Stimulated activated memory B cell treated with anti-CD40 and anti-IgM and Interleukin-4, amounts not matched to agents 10 μg/mL and 1 μg/mL and 100 μg/mL, for 72 hours (primary cell): ENCODE data around the gene NTSR2.
A peak's percentile ranks its signal among the peaks of the same experiment; 100 is the strongest.

Source experiments
- ATAC-seq: fragments of 150-1000 bp; cut with Tn5 transposase; 2 replicates; pipeline ENCODE4 v1.10.0; 2021
- H3K27ac Mint-ChIP-seq: one replicate; pipeline ENCODE4 v1.8.0; 2022; ENCODE audit warnings: mild to moderate bottlenecking, mixed read lengths
- H3K27me3 Mint-ChIP-seq: one replicate; pipeline ENCODE4 v1.8.0; 2022; ENCODE audit warnings: mixed read lengths
- H3K36me3 Mint-ChIP-seq: one replicate; pipeline ENCODE4 v1.8.0; 2022; ENCODE audit warnings: mixed read lengths
- H3K4me1 Mint-ChIP-seq: one replicate; pipeline ENCODE4 v1.8.0; 2022; ENCODE audit warnings: mixed read lengths
- H3K4me3 Mint-ChIP-seq: one replicate; pipeline ENCODE4 v1.8.0; 2022; ENCODE audit warnings: mild to moderate bottlenecking, moderate library complexity, mixed read lengths
- H3K9me3 Mint-ChIP-seq: one replicate; pipeline ENCODE4 v1.8.0; 2022; ENCODE audit warnings: mixed read lengths

NTSR2 gene

DNA sequence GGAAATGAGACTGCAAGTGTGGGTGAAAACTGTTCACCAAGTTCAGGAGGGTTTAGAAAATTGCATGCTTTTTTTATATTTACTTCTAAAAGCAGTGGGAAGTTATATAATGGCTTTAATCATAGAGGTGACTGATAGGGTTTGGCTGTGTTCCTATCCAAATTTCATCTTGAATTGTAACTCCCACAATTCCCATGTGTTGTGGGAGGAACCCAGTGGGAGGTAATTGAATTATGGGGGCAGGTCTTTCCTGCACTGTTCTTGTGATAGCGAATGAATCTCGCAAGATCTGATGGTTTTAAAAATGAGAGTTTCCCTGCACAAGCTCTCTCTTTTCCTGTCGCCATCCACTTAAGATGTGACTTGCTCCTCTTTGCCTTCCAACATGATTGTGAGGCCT lies 35.7 kb upstream of the NTSR2 start:
- ATAC-seq = no peak
- peaks cover 3% of the 10 kb centered on the region for H3K9me3 Mint-ChIP-seq
- H3K27me3 Mint-ChIP-seq = no peaks in the 10 kb centered on the region
- H3K4me3 Mint-ChIP-seq = no peak overlapping the region
- H3K4me1 Mint-ChIP-seq = no peaks in the 10 kb centered on the region
- no peak overlapping the region for H3K27ac Mint-ChIP-seq
- H3K36me3 Mint-ChIP-seq = no peaks in the 10 kb centered on the region

DNA sequence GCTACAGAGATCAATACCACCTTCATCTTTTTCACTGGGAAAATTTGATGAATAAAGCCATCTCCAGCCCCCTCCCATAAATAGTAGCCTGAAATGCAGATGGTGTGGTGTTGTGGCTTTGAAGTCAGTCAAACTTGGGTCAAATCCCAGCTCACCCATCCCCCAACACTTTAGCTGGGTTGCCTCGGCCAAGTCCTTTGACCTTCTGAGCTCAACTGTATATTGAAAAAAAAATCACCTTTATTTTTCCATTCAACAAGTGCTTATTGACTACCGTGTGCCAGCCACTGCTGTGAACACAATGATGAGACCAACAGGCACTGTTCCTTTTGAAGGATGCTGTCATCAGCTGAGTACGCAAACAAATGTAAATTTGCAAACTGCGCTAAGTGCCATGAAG lies 35.1 kb upstream of the NTSR2 start:
- Mint-ChIP-seq H3K4me3 (no peak overlapping the region), H3K27ac (no peak overlapping the region), H3K9me3 (peaks cover 3% of the 10 kb centered on the region), H3K36me3 (no peaks in the 10 kb centered on the region), H3K4me1 (no peaks in the 10 kb centered on the region), H3K27me3 (no peaks in the 10 kb centered on the region)
- ATAC-seq = no peak

DNA sequence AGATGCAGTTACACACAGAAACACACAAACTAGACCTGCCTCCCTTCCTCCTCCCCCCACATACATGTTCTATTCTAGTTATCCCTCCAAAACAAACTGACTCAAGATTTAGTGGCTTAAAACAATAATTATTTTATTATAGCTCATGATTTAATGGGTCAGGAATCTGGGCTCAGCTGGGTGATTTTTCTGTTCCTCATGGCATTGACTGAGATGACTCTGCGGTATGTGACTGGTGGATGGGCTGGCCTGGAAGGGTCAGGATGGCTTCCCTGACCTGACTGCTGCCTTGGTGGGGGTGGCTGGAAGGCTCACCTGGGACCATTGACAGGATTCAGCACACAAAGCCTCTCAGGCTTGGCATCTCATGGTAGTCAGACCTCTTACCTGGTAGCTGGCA lies 33.7 kb upstream of the NTSR2 start:
- Mint-ChIP-seq H3K27me3 (no peaks in the 10 kb centered on the region), H3K4me1 (no peaks in the 10 kb centered on the region), H3K9me3 (peaks cover 3% of the 10 kb centered on the region), H3K36me3 (no peaks in the 10 kb centered on the region), H3K4me3 (no peak overlapping the region), H3K27ac (no peak overlapping the region)
- no peak for ATAC-seq

DNA sequence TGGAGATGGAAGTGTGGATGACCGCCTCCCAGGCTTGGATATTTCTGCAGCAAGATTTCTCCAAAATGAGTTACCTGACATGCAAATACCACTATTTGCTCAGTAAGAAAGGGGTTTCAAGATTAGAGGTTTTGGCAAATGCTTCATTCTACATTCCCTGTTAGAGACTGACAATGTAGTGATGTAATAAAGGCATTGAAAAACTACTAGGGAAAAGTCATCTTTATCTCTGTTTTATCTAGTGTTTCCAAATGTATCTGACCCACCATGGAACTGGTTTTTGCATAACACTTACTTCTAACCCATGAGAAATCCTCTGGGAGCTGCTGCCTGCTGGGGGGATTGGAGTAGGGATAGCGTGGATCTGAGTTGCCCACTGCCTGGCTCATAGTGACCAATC lies 33.0 kb upstream of the NTSR2 start:
- Mint-ChIP-seq H3K36me3 (no peaks in the 10 kb centered on the region), H3K9me3 (peaks cover 3% of the 10 kb centered on the region), H3K4me1 (no peaks in the 10 kb centered on the region), H3K27me3 (no peaks in the 10 kb centered on the region), H3K27ac (no peak overlapping the region), H3K4me3 (no peak overlapping the region)
- ATAC-seq = no peak

DNA sequence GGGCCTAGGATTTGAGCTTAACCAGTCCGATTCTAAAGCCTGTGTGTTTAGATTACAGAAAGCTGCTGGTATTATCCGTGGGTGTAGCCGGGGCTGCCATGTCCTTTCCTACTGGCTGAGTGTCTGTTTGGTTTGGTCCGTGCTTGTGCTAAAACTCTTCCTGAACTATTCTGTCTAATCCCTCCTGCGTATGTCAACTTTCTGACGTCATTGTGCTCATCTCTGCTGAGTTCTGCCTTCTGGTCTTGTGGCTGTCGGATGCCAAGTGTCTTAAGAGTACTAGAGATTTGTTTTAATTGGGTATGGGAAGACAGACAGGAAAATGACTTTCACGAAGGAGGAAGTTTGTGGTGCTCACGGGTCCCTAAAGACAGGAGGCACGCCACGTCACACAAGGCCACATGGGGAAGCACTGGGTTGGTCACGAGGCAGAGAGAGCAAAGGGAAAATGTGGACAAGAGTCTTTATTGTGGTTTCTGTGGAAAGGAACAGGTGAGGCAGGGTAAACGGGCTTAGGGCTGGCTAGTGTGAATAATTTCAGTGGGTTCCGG lies 31.8 kb upstream of the NTSR2 start:
- Mint-ChIP-seq H3K27me3 (no peaks in the 10 kb centered on the region), H3K27ac (no peak overlapping the region), H3K4me1 (no peaks in the 10 kb centered on the region), H3K36me3 (no peaks in the 10 kb centered on the region), H3K4me3 (no peak overlapping the region), H3K9me3 (peaks cover 3% of the 10 kb centered on the region)
- ATAC-seq = peak; percentile 72

DNA sequence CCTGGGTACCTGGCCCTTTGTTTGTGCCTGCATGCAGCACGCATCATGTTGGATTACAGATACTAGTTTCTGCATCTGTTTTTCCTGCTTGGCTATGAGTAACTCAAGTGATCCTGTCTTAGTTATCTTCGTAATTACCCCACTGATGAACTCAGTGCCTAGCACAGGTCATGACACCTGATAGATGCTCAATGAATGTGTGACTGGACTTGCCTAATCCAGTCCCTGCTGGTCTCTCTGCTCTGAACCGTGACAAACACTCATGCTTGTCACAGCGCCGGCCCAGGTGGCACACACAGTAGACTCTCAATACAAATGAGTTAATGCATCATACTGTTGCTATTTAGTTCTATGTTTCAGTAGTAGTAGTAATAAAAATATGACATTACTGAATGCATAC lies 31.2 kb upstream of the NTSR2 start:
- Mint-ChIP-seq H3K4me1 (no peaks in the 10 kb centered on the region), H3K27ac (no peak overlapping the region), H3K27me3 (no peaks in the 10 kb centered on the region), H3K36me3 (no peaks in the 10 kb centered on the region), H3K9me3 (peaks cover 3% of the 10 kb centered on the region), H3K4me3 (no peak overlapping the region)
- ATAC-seq = no peak

DNA sequence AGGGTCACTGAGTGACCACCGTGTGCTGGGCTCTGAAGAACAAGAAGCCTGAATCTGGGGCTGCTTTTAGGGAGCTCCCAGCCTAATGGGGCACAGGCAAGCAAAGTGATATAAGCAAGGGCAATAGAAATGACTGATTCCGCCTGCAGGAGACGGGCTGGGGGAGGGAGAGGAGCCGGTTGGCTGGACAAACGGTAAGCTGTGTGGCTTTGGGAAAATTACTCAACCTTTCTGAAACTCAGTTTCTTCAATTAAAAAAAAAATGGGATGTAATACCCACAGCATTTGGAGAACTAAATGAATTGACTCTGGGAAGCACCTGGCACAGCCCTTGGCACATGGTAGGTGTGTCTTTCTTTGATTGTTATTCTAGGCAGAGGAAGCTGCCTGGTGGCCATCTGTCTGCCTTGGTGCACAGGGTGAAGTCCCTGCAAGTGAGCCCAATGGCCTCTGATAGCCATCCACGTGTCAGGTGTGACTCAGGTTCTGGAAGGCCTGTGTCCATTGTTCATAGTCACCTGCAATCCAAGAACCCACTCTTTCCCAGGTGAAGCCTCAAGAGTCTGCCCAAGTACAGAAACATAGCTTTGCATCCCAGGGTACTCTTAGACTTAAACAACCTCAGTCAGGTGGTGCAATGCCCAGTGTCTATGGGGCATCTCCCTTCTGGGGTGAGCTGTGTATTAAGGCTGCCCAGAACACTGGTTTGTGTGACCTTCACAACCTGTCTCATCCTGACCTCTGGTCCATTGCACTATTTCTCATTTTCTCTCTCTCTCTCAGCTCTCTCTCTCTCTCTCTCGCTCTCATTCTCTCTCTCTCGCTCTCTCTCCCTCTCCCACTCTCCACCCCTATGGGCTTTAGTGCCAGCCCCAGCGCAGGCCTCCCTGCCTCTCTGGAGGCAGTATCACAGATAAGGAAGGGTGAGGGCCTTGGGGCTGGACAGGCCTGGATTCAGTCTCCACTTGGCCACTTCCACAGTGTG lies 30.0 kb upstream of the NTSR2 start:
- Mint-ChIP-seq H3K27ac (no peak overlapping the region), H3K4me1 (no peaks in the 10 kb centered on the region), H3K27me3 (no peaks in the 10 kb centered on the region), H3K4me3 (no peak overlapping the region), H3K36me3 (no peaks in the 10 kb centered on the region), H3K9me3 (no peaks in the 10 kb centered on the region)
- no peak for ATAC-seq

DNA sequence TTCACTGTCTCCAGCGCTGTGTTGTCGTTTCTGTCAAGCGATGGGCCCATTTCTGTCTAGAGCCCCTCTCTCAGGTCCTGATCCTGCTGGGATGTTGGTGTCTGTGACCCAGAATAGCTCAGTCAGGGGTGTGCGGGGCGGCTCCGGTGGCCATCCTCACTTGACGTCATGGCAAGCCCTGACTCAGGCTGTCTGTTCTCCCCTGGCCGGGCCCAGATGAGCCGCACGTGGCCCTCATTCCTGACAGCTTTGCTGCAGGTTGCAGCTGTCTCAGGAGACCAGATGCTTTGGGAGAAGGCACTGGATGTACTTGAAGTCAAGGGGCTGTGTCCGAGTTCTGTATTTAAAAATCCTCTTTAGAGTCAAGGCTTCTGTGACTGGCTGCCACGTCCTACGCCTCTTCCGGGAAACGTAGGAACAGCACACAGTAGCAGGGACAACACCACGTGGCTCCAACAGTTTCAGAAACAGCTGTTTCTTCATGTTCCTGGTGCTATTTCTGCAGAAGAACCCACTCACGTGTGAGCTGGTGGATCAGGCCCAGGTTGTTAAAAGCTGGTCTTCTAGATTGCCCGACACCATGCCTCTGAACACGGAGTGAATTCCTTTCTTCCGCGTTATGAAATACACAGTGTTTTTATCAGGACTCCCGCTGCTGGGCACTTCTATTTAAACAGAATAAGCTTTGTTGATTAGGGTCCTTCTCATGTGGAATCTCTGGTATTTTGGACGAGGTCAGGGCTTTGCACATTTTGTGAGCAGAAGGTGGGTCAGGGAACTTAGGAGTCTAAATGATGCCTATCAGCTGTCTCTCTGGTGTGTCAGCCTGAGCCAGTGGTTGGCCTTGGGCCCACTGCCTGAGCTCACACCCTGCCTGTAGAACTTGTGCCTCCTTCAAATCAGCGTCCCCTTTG lies 28.3 kb upstream of the NTSR2 start:
- no peak overlapping the region for H3K27ac Mint-ChIP-seq
- no peak for ATAC-seq
- no peaks in the 10 kb centered on the region for H3K36me3 Mint-ChIP-seq
- no peaks in the 10 kb centered on the region for H3K27me3 Mint-ChIP-seq
- H3K4me3 Mint-ChIP-seq = no peak overlapping the region
- peaks cover under 1% of the 10 kb centered on the region for H3K4me1 Mint-ChIP-seq
- H3K9me3 Mint-ChIP-seq = no peaks in the 10 kb centered on the region

DNA sequence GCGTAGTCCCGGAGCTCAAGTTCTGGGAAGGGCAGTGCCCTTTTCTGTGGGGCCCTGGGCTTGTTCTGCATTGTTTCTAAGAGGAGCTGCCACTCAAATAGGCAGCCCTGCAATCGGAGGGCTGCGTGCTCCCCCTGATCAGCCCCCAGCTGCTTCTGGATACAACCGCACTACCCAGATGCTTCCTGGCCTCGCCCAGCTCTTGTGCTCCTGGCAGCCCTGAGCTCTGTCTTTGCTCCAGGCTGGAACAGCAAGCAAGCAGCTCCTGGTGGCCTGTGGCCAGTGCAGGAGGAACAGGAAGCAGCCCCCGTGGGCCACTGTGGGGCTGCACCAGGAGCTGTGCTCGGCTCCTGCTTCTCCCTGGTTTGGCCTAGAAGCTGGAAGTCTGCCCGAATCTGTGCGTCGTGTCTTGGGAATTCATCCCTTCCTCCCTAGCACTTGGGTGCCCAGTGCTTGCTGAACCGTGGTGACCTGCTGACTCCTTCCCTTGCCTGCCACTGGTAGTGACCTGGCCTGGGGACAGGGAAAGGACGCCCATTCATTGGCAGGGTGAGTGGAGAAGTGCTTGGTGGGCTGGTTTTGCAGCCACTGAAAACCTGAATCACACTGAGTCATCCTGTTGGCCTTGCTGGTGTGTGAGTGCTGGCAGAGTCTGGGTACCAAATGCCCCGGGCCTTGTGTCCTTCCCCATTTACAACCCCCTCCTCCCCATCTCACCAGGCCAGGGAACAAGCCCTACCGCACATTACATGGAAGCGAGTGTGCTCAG lies 27.3 kb upstream of the NTSR2 start:
- H3K4me1 Mint-ChIP-seq = peaks cover 7% of the 10 kb centered on the region
- ATAC-seq = no peak
- H3K36me3 Mint-ChIP-seq = no peaks in the 10 kb centered on the region
- no peaks in the 10 kb centered on the region for H3K27me3 Mint-ChIP-seq
- H3K9me3 Mint-ChIP-seq = no peaks in the 10 kb centered on the region
- H3K4me3 Mint-ChIP-seq = no peak overlapping the region
- no peak overlapping the region for H3K27ac Mint-ChIP-seq

DNA sequence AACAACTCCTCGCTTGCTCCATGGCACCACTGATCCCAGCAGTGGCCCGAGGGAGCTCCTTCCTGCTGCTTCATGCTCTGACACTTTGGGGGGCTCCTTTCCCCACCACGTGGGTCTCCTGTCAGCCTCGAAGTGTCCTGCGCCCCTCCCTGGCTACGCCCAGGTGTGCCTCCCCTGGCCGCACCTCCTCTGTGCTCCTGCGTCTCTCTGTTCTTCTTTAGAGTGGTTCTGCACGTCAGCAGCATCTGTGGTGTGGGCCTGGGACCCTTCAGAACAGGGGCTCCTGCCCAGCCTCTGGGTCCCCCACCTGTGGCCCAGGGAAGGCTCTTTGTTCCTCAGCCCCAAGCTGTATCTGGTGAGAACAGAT lies 26.7 kb upstream of the NTSR2 start:
- H3K9me3 Mint-ChIP-seq = no peaks in the 10 kb centered on the region

DNA sequence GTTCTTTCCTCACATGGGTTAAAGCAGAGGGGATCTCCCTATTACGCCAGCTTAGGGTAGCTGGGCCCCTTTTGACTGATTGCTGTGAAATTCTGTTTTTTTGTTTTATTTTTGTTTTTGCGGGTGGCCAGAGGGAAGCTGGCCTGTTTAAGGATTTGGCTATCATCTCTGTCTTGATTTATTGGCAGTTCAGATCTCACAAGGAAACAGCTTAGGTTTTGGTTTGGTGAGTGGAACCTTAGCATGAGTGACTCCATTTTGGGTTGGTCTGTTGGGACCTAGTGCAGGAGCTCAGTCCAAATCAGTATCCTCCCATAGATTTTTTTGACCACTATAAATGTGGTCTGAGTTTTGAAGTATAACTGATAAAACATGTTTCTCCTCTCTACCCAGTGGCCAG lies 25.6 kb upstream of the NTSR2 start:
- Mint-ChIP-seq H3K9me3 (no peaks in the 10 kb centered on the region), H3K4me1 (peaks cover 7% of the 10 kb centered on the region), H3K27ac (no peak overlapping the region), H3K4me3 (no peak overlapping the region), H3K27me3 (no peaks in the 10 kb centered on the region), H3K36me3 (no peaks in the 10 kb centered on the region)
- ATAC-seq = no peak

More for the DNA sequence above, 26.7 kb upstream of the NTSR2 start:
- no peak overlapping the region for H3K27ac Mint-ChIP-seq
- no peaks in the 10 kb centered on the region for H3K36me3 Mint-ChIP-seq
- H3K4me3 Mint-ChIP-seq = no peak overlapping the region
- ATAC-seq = no peak
- no peaks in the 10 kb centered on the region for H3K27me3 Mint-ChIP-seq
- peaks cover 7% of the 10 kb centered on the region for H3K4me1 Mint-ChIP-seq

DNA sequence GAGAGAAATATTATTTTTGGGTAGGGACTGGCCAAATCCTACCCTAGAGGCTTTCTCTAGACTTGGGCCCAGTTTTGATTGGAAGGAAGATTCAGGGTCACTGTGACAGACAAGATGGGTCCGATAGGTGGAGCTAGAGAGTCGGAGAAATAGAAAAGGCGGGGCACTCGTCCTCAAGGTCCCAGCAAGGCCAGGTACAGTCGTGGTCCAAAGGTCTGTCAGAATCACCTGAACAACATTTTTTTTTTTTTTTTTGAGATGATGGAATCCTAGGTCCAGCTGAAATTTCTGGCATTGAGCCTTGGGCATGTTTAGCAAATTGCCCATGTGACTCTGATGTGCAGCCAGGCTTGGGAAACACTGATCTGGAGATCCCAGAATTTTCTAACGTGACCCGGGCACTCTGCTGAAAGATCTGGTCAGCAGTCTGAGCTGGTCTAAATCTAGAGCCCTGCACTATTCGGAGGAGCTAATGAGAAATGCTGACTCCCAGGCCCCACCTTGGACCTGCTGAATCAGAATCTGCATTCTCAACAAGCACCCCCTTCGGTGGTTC lies 23.0 kb upstream of the NTSR2 start:
- no peaks in the 10 kb centered on the region for H3K9me3 Mint-ChIP-seq
- no peak overlapping the region for H3K27ac Mint-ChIP-seq
- H3K4me3 Mint-ChIP-seq = no peak overlapping the region
- peak; percentile 83 for ATAC-seq
- H3K27me3 Mint-ChIP-seq = no peaks in the 10 kb centered on the region
- H3K36me3 Mint-ChIP-seq = no peaks in the 10 kb centered on the region
- H3K4me1 Mint-ChIP-seq = peaks cover 15% of the 10 kb centered on the region

DNA sequence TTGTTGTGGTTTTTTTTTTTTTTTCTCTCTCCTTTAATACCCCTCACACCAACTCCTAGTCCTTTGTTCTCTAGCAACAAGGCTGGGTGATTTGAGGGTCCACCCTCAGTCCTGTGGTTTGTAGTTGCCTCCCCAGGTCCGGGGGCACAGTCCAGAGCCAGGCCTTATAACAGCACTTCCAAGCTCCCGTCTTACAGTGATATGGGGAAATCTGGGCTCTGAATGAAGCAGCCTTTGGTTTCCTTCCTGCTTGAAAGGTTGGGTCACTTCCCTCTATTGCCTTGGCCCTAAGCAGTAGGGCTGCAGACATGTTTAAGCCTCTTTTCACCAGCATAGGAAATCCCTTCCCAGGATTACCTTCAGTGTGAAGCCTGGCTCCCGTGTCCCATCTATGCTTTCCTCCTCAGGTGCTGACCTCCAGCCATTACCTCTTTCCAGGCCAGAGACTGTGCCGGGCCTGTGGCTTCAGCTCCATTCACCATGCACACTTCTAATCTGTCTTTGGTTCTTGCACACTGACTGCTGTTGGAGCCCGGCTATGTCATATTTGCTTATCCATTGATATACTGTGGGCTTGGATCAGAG lies 21.2 kb upstream of the NTSR2 start:
- no peak for ATAC-seq
- Mint-ChIP-seq H3K27me3 (peaks cover 4% of the 10 kb centered on the region), H3K36me3 (no peaks in the 10 kb centered on the region), H3K27ac (no peak overlapping the region), H3K4me1 (peaks cover 18% of the 10 kb centered on the region), H3K9me3 (no peaks in the 10 kb centered on the region), H3K4me3 (no peak overlapping the region)
